HEK293 (cell line): ENCODE data around the gene KRTAP10-6.

Experiments
- CTCF ChIP-seq: fragments of 450-650 bp; formaldehyde crosslinking; IDR thresholded peaks from 2 replicates; pipeline ENCODE4 v1.5.1; 2016; ENCODE audit warnings: missing biosample characterization, missing genetic modification characterization
- GLI2 ChIP-seq: fragments of 450-650 bp; formaldehyde crosslinking; IDR thresholded peaks from 2 replicates; pipeline ENCODE4; 2017; ENCODE audit warnings: missing biosample characterization, missing genetic modification characterization, low read depth, borderline replicate concordance
- ZFP3 ChIP-seq: fragments of 450-650 bp; formaldehyde crosslinking; IDR thresholded peaks from 2 replicates; pipeline ENCODE4 v1.5.1; 2016; ENCODE audit warnings: low read depth, missing biosample characterization, missing genetic modification characterization
- ZNF121 ChIP-seq: fragments of 450-650 bp; formaldehyde crosslinking; IDR thresholded peaks from 2 replicates; pipeline ENCODE4 v1.5.1; 2016; ENCODE audit warnings: missing biosample characterization, missing genetic modification characterization
- ZNF274 ChIP-seq, 2 experiments: fragments of 200-500 bp in 1 of 2; fragments of 450-650 bp in 1 of 2; sonication (Bioruptor generic) in 1 of 2; formaldehyde crosslinking in 1 of 2; IDR thresholded peaks; 2 replicates each; pipeline versions ENCODE4 v1.5.1 to v1.6.1; 2014 to 2016; ENCODE audit warnings: borderline replicate concordance in 1 of 2, inconsistent platforms in 1 of 2, low read length in 1 of 2, missing biosample characterization in 1 of 2, missing genetic modification characterization in 1 of 2
- ZNF513 ChIP-seq: fragments of 450-650 bp; IDR thresholded peaks from 2 replicates; pipeline ENCODE4 v1.5.1; 2018; ENCODE audit warnings: missing biosample characterization, missing genetic modification characterization
- ZNF776 ChIP-seq: fragments of 450-650 bp; formaldehyde crosslinking; IDR thresholded peaks from 2 replicates; pipeline ENCODE4 v1.5.0; 2017; ENCODE audit warnings: missing biosample characterization, missing genetic modification characterization, borderline replicate concordance
- ZSCAN30 ChIP-seq: fragments of 450-650 bp; IDR thresholded peaks from 2 replicates; pipeline ENCODE4 v1.5.1; 2018; ENCODE audit warnings: missing biosample characterization, mild to moderate bottlenecking, missing genetic modification characterization, moderate library complexity
- TF ChIP-seq, protein P1 (sequence below): fragments of 450-650 bp; formaldehyde crosslinking; IDR thresholded peaks from 2 replicates; pipeline ENCODE4 v1.5.1; 2016; ENCODE audit warnings: missing biosample characterization, missing genetic modification characterization, low read depth
- TF ChIP-seq, protein P2 (sequence below): fragments of 450-650 bp; formaldehyde crosslinking; IDR thresholded peaks from 2 replicates; pipeline ENCODE4 v1.5.1; 2017; ENCODE audit warnings: missing biosample characterization, mild to moderate bottlenecking, missing genetic modification characterization, moderate library complexity

DNA sequence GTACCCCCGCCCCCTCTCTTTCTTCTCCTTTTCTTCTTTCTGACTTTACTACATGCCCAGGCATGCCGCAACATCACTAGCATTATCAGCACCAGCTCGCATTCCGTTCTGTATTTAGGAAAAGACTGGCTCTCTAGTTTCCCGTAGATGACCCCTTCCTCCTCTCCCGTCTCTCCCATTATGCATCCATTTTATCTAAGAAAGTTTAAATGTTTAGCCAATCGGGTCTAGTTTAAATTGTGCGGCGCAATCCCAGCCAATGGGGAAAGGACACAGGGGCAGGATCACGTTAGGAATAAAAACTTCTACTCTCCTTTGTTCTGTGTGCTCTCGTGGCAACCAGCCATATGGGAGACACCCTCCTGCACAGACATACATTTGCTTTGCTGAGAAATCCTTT lies 5.8 kb upstream of the KRTAP10-6 start:
- TF ChIP-seq ZNF121 (tag by site-specific recombination) (no peak), CTCF (no peak), ZFP3 (tag by site-specific recombination) (no peak), ZNF274 (IDR thresholded peaks at IDR 0.05; ENCODE audit: low read length) (no peak), ZNF274 (tag by site-specific recombination; IDR thresholded peaks at IDR 0.05; ENCODE audit: borderline replicate concordance) (no peak), ZSCAN30 (tag by site-specific recombination) (no peak), ZNF776 (tag by site-specific recombination) (no peak), GLI2 (tag by site-specific recombination) (no peak), ZNF513 (tag by site-specific recombination) (no peak)
- TF ChIP-seq, protein P1, sequence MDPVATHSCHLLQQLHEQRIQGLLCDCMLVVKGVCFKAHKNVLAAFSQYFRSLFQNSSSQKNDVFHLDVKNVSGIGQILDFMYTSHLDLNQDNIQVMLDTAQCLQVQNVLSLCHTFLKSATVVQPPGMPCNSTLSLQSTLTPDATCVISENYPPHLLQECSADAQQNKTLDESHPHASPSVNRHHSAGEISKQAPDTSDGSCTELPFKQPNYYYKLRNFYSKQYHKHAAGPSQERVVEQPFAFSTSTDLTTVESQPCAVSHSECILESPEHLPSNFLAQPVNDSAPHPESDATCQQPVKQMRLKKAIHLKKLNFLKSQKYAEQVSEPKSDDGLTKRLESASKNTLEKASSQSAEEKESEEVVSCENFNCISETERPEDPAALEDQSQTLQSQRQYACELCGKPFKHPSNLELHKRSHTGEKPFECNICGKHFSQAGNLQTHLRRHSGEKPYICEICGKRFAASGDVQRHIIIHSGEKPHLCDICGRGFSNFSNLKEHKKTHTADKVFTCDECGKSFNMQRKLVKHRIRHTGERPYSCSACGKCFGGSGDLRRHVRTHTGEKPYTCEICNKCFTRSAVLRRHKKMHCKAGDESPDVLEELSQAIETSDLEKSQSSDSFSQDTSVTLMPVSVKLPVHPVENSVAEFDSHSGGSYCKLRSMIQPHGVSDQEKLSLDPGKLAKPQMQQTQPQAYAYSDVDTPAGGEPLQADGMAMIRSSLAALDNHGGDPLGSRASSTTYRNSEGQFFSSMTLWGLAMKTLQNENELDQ = no peak
- TF ChIP-seq, protein P2, sequence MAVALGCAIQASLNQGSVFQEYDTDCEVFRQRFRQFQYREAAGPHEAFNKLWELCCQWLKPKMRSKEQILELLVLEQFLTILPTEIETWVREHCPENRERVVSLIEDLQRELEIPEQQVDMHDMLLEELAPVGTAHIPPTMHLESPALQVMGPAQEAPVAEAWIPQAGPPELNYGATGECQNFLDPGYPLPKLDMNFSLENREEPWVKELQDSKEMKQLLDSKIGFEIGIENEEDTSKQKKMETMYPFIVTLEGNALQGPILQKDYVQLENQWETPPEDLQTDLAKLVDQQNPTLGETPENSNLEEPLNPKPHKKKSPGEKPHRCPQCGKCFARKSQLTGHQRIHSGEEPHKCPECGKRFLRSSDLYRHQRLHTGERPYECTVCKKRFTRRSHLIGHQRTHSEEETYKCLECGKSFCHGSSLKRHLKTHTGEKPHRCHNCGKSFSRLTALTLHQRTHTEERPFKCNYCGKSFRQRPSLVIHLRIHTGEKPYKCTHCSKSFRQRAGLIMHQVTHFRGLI = no peak
